ENCODE measurements around the gene ACSL6. TPM values are rescaled to one million over a fixed set of nuclear protein-coding genes. Genes with fewer than 3 reads are reported as not detected.

ACSL6 gene
- total RNA-seq, 1 experiment from 2014 or later: 0.24 TPM

GRCh38 chr5:131999441-132000240 lies 11.8 kb downstream of the ACSL6 start:
- no peak for DNase-seq (ENCODE audit: low spot score)

GRCh38 chr5:131999041-131999440 lies 12.4 kb downstream of the ACSL6 start:
- no peak for DNase-seq (ENCODE audit: low spot score)

- no peak for DNase-seq (ENCODE audit: low spot score)
These were observed 12.9 kb downstream of the ACSL6 start for GRCh38 chr5:131998431-131999040.

GRCh38 chr5:131997727-131998117 lies 13.7 kb downstream of the ACSL6 start:
- DNase-seq (ENCODE audit: low spot score): no peak

GRCh38 chr5:131997026-131997726 lies 14.3 kb downstream of the ACSL6 start:
- no peak for DNase-seq (ENCODE audit: low spot score)

- DNase-seq (ENCODE audit: low spot score): no peak
These were observed 15.0 kb downstream of the ACSL6 start for GRCh38 chr5:131996210-131997025.

- no peak for DNase-seq (ENCODE audit: low spot score)
These were observed 16.8 kb downstream of the ACSL6 start for GRCh38 chr5:131994533-131995226.

- DNase-seq (ENCODE audit: low spot score): no peak
These were observed 17.4 kb downstream of the ACSL6 start for GRCh38 chr5:131994090-131994489.

GRCh38 chr5:131993676-131994075 lies 17.8 kb downstream of the ACSL6 start:
- no peak for DNase-seq (ENCODE audit: low spot score)

GRCh38 chr5:131992370-131992769 lies 19.1 kb downstream of the ACSL6 start:
- no peak for DNase-seq (ENCODE audit: low spot score)

- DNase-seq (ENCODE audit: low spot score): no peak
These were observed 19.7 kb downstream of the ACSL6 start for GRCh38 chr5:131991593-131992324.

GRCh38 chr5:131990716-131991115 lies 20.7 kb downstream of the ACSL6 start:
- DNase-seq (ENCODE audit: low spot score): no peak

- DNase-seq (ENCODE audit: low spot score): no peak
These were observed 22.9 kb downstream of the ACSL6 start for GRCh38 chr5:131988601-131989000.

GRCh38 chr5:131987251-131987650 lies 24.2 kb downstream of the ACSL6 start:
- DNase-seq (ENCODE audit: low spot score): no peak

- no peak for DNase-seq (ENCODE audit: low spot score)
These were observed 25.1 kb downstream of the ACSL6 start for GRCh38 chr5:131986161-131986912.

GRCh38 chr5:131984956-131985665 lies 26.3 kb downstream of the ACSL6 start:
- DNase-seq (ENCODE audit: low spot score): no peak

- no peak for DNase-seq (ENCODE audit: low spot score)
These were observed 28.1 kb downstream of the ACSL6 start for GRCh38 chr5:131983244-131983771.

GRCh38 chr5:131981516-131981915 lies 29.9 kb downstream of the ACSL6 start:
- DNase-seq (ENCODE audit: low spot score): no peak

- no peak for DNase-seq (ENCODE audit: low spot score)
These were observed 30.8 kb downstream of the ACSL6 start for GRCh38 chr5:131980696-131981095.

All from A172 (cell line).